NCI-H146 (cell line): Measurements from ENCODE around the gene USP24.
"Not testable (repeated sequence)": the region's sequence is repeated elsewhere in the genome, so short reads cannot be mapped to it uniquely, and the experiment has no call there.

Experiments
- DNase-seq: peaks from one replicate; lab custom pipeline; 2025; lab: John Stamatoyannopoulos, UW

The USP24 gene

DNA sequence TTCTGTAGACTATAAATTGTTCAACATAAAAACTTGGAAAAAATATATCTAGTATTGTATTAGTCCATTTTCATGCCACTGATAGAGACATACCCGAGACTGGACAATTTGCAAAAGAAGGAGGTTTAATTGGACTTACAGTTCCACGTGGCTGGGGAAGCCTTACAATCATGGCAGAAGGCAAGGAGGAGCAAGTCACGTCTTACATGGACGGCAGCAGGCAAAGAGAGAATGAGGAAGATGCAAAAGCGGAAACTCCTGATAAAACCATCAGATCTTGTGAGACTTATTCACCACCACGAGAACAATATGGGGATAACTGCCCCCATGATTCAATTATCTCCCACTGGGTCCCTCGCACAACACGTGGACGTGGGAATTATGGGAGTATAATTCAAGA, 15.4 kb downstream of the USP24 start:
- DNase-seq: not testable (repeated sequence)

DNA sequence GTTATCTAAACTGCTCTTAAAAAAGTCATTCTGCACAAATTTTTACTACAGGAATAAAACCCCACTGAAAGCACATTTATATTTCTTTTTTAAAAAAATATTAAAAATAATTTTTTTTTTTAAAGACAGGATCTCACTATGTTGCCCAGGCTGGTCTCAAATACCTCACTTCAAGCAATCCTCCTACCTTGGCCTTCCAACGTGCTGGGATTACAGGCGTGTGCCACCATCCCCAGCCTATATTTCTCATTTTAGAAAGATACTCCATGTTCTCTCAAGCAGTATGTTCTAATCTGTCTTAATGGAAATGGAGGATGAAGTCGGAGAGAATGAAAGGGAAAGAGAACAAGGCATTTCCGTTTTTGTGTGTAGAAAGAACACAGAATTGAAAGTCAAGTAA, 17.1 kb downstream of the USP24 start:
- no peak for DNase-seq

DNA sequence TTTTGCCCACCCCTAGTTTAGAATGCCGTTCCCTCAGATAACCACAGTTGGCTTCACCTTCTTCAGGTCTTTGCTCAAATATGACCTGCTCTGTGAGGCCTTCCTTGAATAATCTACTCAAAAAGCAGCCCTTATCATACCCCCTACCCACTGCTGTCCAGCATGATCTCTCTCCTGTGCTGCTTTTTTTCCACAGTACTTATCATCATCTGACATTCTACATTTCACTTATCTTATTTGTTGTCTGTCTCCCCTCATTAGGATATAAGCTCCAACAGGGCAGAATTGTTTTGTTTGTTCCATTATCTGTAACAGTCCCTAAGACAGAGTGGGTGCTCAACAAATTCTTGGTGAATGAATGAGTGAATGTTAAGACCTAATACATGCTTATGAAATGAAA, 18.1 kb downstream of the USP24 start:
- DNase-seq: no peak

DNA sequence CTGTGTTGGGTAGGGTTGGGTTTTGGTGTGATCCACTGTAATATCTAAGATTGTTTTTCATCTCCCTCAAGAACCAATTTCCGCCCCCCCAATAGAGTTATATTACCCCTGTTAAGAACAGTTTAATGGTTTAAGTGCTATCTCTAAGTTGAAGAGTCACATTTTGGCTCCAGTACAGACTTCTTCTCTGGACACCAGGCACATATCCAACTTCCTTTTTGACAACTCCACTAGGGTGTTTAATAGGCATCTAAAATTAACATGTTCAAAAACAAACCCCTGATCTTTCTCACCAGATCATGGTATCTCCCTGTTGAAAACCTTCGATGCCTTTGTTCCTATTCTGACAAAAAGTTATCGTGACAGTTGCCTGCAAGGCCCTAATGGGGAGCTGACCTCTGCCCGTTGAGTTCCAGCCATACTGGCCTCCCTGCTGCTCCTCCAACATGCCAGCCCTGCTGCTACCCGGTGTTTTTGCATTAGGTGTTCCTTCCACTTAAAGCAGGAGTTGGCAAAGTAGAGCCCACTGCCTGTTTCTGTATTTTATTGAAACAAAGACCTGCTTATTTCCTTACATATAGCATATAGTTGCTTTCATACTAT, 18.6 kb downstream of the USP24 start:
- no peak for DNase-seq

DNA sequence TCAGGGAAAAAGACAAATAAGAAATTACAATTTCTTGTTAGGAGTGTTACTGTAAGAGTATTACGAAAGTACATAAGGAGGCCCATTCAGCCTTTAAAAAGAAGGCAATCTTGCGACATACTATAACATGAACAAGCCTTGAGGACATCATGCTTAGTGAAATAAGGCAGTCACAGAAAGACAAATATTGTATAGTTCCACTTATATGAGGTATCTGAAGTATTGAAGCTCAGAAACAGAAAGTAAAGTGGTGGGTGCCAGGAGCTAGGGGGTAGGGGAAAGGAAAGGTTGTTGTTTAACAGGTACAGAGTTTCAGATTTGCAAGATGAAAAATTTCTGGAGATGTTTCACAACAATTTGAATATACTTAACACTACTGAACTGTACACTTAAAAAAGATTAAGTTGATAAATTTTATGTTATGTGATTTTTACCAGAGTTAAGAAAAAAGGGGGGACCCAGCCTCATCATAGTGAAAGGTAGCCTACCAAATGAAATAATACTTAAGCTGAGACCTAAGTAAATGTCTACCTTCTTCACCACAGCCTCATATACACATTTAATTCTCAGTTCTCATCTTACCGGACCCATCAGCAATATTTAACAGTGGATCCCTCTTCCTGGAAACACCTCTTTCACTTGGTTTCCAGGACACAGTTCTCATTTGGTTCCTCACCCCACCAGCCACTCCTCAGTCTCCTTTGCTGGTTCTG, 19.5 kb downstream of the USP24 start:
- DNase-seq: no peak

DNA sequence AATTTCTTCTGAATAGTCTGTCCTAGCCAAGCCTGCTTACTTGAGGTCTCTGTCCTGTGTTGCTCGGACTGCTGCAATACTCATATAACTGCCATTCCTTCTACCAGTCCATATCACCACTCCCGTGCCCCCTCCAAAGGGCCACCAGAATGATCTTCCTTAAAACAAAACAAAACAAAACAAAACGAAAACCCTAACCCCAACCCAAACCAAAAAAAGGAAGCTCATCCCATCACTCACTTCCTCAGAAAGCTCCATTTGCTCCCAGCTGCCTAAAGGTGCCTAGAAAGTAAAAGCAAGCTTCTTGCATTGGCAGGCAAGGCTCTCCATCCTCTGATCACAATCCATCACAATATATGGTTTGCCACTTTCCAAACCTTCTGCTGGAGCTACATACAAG, 20.3 kb downstream of the USP24 start:
- no peak for DNase-seq

DNA sequence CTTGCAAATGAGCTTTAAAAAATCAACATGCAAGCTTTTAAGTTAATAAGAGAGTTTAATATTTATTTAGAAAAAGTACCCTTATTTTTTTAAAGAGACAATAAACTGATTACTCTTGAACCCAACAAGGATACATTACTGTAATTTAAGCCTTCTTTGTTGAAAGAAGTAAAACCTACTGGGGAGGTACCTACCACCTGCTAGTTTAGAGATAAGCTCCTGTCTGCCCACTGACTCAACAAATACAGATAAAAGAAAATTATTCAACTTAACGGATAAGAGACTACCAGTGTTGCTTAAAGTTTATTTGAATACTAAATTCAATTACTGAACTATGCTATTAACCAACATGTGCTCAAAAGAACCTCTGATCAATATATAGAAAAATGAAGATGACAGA, 23.1 kb downstream of the USP24 start:
- DNase-seq: peak; percentile 77

DNA sequence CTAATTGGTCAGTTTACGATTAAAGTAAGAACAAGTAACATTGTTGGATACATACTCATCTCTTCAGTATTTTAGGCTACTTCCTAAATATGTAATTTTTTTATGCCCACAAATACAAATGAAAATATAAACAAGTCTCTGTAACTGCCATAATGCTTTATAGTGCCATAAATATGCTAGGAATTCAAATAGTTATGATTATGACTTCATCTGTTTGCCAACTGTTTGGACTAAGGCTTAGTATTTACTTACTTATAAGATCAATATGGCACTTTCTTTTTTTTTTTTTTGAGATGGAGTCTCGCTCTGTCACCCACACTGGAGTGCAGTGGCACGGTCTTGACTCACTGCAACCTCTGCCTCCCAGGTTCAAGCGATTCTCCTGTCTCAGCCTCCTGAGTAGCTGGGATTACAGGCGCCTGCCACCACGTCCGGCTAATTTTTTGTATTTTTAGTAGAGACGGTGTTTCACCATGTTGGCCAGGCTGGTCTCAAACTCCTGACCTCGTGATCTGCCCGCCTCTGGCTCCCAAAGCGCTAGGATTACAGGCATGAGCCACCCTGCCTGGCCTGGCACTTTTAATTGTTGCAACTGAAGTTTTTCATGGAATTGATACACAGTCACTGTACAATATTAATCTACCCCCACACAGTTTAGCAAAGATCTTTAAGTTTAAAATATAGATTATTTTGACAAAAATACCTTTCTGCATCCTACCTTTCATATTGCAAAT, 23.8 kb downstream of the USP24 start:
- DNase-seq: peak; percentile 21

DNA sequence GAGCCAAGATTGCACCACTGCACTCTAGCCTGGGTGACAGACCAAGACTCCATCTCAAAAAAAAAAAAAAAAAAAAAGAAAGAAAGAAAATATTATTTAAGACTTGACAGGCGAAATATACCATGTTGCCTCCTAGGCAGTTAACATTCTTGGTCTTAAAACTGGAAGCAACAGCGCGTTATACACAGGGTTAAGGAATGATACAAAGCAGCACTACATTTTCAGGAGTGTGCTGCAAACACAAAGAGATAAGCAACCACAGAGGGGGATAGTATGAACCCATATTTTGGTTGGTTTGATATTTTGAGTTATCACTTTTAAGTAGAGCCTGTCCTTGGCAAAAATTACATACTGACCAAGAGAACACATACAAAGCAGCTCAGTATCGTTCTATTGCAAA, 25.1 kb downstream of the USP24 start:
- DNase-seq: no peak

DNA sequence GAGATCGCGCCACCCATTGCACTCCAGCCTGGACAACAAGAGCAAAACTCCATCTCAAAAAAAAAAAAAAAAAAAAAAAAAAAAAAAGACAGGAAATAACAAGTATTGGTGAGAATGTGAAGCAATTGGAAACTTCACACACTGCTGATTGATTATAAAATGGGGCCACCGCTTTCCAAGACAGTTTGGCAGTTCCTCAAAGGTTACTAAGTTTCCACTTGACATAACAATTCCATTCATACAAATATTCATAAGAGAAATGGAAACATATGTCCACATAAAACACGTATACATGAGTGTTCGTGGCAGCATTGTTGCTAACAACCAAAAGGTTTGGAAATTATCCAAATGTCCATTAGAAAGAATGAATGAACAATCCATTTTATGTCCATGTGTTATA, 26.3 kb downstream of the USP24 start:
- no peak for DNase-seq

DNA sequence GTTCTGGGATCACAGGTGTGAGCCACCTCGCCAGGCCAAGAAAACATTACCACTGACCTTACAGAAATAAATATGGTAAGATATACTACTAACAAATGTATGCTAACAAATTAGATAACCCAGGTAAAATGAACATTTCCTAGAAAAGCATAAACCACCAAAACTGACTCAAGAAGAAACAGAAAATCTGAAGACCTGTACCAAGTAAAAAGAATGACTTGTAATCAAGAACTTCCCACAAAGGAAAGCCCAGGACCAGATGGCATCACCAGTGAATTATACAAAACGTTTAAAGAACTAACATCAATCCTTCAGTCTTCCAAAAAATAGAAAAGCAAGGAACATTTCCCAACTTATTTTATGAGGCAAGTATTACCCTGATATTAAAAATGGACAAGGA, 29.3 kb downstream of the USP24 start:
- no peak for DNase-seq

DNA sequence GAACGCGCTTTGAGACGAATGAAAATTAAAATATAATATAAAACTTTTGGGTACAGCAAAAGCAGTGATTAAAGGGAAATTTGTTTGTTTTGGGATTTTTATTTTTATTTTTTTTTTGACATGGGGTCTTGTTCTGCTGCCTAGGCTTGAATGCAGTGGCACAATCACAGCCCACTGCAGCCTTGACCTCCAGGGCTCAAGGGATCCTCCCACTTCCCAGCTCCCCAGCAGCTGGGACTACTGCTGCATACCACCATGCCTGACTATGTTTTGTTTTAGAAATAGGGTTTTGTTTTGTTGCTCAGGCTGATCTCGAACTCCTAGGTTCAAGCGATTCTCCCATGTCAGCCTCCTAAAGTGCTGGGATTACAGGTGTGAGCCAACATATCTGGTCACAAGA, 30.3 kb downstream of the USP24 start:
- DNase-seq: no peak

DNA sequence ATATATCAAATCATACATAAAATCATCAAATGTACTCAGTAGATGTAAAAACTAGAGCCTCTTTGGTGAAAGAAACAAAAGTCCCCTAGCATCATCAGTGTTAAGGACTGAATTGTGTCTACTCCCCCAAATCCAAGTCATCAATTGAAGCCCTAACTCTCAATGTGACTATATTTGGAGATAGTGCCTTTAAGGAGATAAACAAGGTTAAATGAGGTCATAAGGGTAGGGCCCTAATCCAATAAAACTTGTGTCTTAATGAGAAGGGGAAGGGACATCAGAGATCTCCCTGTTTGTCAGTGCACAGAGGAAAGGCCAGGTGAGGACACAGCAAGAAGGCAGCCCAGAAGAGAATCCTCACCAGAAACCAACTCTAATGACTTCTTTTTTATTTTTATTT, 33.5 kb downstream of the USP24 start:
- no peak for DNase-seq

DNA sequence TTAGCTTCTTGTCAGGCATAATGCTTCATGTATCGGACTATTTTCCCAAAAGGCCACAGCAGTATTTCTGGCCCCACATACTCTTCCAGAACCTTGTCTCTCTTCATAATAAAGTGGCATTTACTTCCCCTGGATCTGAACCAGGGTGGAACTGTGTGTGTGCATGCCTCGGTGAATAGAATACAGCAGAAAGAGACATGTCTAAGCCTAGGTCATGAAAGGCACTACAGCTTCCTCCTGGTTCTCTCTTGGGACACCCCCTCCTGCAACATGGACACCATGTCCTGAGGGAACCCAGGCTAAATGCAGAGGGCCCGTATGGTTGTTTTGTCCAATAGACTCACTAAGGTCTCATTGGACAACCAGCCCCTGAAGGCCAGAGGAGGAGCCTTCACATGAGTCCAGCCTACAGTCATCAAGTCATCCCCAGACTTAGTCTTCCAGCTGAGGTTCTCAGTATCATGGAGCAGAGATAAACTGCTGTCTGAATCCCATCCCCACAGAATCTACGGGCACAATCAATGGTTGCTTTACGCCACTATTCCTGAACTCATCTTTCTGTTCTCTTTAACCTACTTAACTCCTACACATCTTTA, 35.0 kb downstream of the USP24 start:
- DNase-seq: no peak

DNA sequence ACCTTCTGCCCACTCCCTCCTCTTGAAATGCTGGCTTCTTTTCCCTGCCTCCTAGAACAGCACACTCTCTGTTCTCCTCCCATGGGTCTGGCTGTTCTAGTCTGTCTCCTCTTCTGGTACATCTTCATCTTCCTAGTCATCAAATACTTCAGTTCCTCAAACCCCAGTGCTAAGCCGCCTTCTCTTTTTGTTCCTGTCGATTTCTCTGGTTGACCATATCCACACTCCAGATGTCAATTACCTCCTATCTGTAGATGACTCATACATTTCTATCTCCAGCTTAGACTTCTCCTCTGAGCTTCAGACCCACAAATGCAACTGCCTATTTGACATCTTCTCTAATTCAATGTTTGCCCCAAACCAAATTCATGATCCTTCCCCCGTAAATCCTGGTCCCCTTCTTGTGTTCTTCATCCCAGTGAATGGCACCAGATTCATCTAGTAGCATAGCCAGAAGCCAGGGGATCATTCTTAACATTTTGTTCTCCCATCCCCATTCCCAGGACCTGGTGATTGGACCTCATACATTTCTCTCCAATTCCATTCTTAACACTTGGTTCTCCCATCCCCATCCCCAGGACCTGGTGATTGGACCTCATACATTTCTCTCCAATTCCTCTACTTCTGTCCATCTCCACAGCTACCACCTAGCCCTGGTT, 35.9 kb downstream of the USP24 start:
- no peak for DNase-seq

DNA sequence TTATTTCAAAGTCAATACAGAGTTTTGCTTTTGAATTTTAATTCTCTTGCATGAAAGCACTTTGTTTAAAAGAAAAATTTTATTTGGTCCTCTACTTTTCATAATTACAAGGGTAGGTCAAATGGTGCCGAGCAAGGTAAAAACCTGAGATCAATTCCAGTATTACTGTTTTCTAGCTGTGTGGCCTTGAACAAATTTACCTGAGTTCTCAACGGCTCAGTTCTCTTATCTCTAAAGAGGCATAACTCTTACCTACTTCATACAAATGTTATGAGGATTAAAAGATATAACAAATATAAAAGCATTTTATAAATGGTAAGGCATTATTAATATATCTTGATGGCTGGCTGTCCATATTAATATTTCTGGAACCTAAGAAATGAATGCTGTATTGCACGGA, 42.5 kb downstream of the USP24 start:
- DNase-seq: no peak

DNA sequence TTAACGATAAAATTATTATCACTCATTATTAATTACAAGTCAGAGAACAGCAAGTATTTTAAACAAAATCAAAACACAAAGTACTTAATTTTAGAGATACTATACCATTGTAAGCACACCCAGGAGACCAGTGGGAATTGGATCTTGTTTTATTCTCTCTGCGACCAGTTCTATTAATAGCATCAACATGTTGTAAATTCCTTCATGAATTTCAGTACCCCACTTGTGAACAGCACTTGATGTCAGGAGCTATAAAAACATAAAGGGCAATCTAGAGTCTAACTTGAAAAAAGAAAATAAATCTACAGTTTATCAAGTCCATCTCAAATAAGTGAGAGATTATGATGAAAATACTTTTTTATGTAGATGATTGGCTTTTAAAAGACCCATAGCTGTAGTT, 42.9 kb downstream of the USP24 start:
- DNase-seq: no peak

DNA sequence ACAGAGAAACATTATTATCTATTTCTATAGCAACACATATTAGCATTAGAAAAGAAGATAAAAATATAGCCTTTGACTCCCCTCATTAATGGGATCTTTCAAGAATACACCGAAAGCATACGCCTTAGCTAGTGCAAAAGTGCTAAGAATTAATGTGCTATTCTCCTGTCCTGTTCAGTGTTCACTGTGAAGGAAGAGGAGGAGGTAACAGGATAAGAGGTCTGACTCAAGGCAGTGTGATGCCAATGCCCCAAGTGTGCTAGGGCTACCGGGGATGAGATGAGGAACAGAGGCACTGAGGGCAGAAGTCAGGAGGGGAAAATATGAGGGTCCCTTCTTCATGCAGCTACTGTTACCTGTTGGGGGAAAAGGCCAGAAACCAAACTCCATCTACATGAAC, 43.5 kb downstream of the USP24 start:
- no peak for DNase-seq

DNA sequence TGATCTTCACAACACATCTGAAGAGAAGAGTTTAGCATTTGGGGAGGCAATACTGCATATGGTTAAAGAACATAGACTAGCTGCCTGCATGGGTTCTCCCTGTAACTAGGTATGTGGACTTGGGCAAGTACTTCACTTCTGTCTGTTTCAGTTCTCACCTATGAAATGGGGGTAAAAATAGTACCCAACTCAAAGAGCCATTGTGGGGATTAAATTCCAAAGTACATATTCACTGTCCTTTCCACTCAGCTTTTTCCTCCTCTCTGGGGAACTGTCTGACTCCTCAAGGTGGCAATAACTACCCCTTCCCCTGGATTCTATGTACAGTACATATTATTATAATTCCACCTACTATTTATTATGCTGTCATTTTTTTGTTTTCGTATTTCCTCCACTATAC, 44.7 kb downstream of the USP24 start:
- no peak for DNase-seq

DNA sequence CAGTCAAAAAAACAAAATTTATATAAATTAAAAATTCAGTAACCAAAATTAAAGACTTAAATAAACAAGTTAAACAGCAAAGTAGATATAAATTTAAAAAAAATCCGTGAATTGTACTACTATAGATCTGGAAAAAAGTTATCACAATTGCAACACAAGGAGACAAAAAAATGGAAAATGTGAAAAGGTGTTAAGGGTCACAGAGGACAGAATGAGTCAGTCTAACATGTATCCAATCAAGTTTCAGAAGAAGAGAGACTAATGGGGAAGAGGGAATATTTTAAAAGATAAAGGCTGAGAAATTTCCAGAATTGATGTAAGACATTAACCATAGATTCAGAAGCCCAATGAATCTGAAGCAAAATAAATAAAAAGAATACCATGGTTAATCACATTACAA, 46.0 kb downstream of the USP24 start:
- no peak for DNase-seq

DNA sequence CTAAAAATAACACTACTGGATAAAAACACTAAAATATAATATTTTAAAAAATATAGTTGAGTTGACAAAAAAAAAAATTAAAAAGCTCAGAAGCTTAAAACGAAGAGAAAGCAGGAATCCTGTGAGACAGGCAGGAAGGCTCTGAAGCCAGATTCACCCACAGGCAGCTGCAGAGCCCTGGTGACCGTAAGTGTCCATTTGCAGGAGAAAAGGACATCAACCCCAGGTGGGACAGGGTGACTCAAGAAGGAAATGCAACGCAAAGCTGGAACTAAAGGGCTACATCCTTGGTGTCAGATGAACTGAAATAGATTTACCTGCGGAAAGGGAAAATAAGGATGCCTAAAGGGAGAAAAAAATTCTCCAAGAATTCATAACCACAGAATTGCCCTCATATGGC, 46.8 kb downstream of the USP24 start:
- DNase-seq: no peak

DNA sequence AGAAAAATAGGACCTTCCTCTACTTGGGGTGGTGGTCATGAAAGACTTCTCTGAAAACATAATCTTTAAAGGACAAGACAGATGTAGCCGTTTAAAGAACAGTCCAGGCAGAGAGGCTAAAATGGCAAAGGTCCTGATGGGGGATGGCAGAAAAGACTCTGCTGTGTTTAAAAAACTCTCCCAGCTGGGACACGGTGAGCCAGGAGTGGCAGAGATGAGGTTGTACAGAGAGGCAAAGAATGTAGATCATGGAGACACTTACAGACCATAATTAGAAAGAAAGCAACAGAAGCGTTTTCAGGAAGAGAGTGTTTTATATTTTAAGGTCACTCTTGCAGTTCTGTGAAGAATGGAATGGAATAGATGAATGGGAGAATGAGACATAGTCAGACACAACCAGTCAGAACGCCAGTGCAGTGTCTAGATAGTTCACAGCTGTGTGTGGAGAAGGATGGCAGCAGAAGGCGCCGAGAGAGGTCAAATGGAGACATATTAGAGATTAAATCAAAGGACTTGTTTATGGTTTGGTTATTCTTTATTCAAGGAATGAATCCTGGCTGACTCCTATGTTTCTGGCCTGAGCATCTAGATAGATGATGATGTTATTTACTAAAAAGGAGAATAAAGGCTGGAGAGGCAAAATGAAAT, 47.8 kb downstream of the USP24 start:
- DNase-seq: no peak
